OCI-LY1 (cell line): ENCODE results near the gene ACOT8.

Experiments
- H2AFZ ChIP-seq: fragments of 200-600 bp; sonication (generic), shearing (Covaris generic); 2 replicates; pipeline ENCODE4 v1.6.0; 2014; ENCODE audit warnings: antibody characterized with exemption, mild to moderate bottlenecking, low read length
- H3F3A ChIP-seq: fragments of 200-600 bp; sonication (generic), shearing (Covaris generic); 2 replicates; pipeline ENCODE4 v1.6.0; 2014; ENCODE audit warnings: mild to moderate bottlenecking, antibody characterized with exemption, low read length, moderate library complexity; ENCODE audit not compliant: insufficient read depth
- H3K27ac ChIP-seq: fragments of 200-600 bp; sonication (generic); 2 replicates; pipeline ENCODE4 v1.5.1; 2014; ENCODE audit warnings: low read length, mixed run types, mild to moderate bottlenecking, low read depth; ENCODE audit not compliant: poor library complexity, severe bottlenecking
- H3K27me3 ChIP-seq: fragments of 200-600 bp; sonication (generic); 2 replicates; pipeline ENCODE4 v1.6.0; 2014; ENCODE audit warnings: antibody characterized with exemption, mild to moderate bottlenecking, low read length, moderate library complexity; ENCODE audit not compliant: insufficient read depth
- H3K36me3 ChIP-seq: fragments of 200-600 bp; sonication (generic); 2 replicates; pipeline ENCODE4 v1.6.1; 2014; ENCODE audit warnings: mild to moderate bottlenecking, antibody characterized with exemption, low read length, moderate library complexity, mixed read lengths; ENCODE audit not compliant: insufficient read depth
- H3K4me1 ChIP-seq: fragments of 200-600 bp; sonication (generic); 2 replicates; pipeline ENCODE4 v1.5.1; 2014; ENCODE audit warnings: mild to moderate bottlenecking, low read length, moderate library complexity; ENCODE audit not compliant: insufficient read depth, severe bottlenecking
- H3K4me2 ChIP-seq: fragments of 200-600 bp; sonication (generic), shearing (Covaris generic); 2 replicates; pipeline ENCODE4 v1.6.1; 2014; ENCODE audit warnings: low read length
- H3K4me3 ChIP-seq: fragments of 200-600 bp; sonication (generic); 2 replicates; pipeline ENCODE4 v1.5.1; 2014; ENCODE audit warnings: low read length, low read depth, mild to moderate bottlenecking, mixed read lengths; ENCODE audit not compliant: poor library complexity, severe bottlenecking
- H3K79me2 ChIP-seq: fragments of 200-600 bp; shearing (Covaris generic); 2 replicates; pipeline ENCODE4 v1.6.1; 2016; ENCODE audit warnings: mixed run types, low read length, mixed read lengths; ENCODE audit not compliant: insufficient read depth
- H3K9ac ChIP-seq: fragments of 200-600 bp; sonication (generic), shearing (Covaris generic); 2 replicates; pipeline ENCODE4 v1.6.1; 2014; ENCODE audit warnings: mild to moderate bottlenecking, low read length, mixed read lengths
- H3K9me2 ChIP-seq: fragments of 200-600 bp; sonication (generic), shearing (Covaris generic); 2 replicates; pipeline ENCODE4 v1.6.1; 2014; ENCODE audit warnings: low read depth, mild to moderate bottlenecking, low read length, mixed read lengths
- H3K9me3 ChIP-seq: fragments of 200-600 bp; shearing (Covaris generic); 2 replicates; pipeline ENCODE4 v1.6.1; 2014; ENCODE audit warnings: low read length, mixed read lengths
- H4K20me1 ChIP-seq: fragments of 200-600 bp; sonication (generic), shearing (Covaris generic); 2 replicates; pipeline ENCODE4 v1.6.0; 2016; ENCODE audit warnings: mild to moderate bottlenecking, low read length; ENCODE audit not compliant: insufficient read depth
- EZH2 ChIP-seq: fragments of 200-600 bp; sonication (generic), shearing (Covaris generic); IDR thresholded peaks from 2 replicates; pipeline ENCODE4 v1.8.0; 2017; ENCODE audit warnings: borderline replicate concordance, mixed run types, mild to moderate bottlenecking, antibody characterized with exemption, low read length, moderate library complexity, mixed read lengths
- TF ChIP-seq, protein P1 (sequence below): fragments of 200-600 bp; sonication (generic), shearing (Covaris generic); IDR thresholded peaks from 2 replicates; pipeline ENCODE4 v1.5.1; 2017; ENCODE audit warnings: mild to moderate bottlenecking, antibody characterized with exemption, low read length, moderate library complexity, mixed read lengths

ACOT8 gene

DNA sequence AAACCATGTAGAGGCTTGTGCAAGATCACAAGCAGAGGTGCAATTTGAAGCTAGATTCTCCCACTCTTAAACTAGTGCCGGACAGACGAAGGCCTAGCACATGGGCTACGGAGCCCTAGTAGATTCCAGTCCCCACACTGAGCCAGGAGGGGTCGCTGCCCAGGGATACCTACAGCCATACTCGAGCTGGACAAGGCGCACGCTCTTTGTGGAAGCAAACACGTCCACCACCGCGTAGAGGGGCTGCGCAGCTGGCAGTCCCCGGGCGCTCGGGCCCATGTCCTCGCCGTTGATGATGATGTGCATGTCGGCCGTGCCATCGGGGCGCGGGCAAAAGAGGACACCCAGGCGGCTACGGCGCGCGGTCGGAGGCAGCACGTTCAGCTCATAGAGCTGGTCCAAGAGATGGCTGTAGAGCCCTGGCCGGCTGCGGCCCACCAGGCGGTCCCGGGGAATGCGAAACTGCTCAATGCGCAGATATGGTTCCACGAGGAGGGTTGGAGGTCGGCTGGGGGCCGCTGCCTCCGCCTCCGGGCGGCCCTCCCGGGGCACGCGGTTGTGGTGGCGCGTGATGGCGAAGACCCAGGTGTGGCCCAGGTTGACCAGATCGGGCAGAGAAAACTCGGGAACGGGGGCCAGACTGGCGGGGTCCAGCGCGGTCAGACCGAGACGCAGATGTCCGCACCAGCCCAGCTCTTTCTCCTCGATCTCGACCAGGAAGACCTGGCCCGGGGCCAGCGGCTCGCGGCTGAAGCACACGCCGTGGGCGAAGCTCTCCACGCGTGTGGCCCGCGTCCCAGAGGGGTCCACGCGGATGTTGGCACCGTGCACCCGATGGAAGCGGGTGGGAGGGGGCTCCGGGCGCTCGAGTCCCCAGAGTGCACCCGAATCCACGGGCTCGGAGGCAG lies 33.1 kb upstream of the ACOT8 start:
- Histone ChIP-seq H3F3A (no peaks in the 10 kb centered on the region; the same call in 1 of the 2 replicates), H2AFZ (no peak overlapping the region), H3K9me3 (no peaks in the 10 kb centered on the region), H3K27me3 (no peaks in the 10 kb centered on the region), H3K9me2 (no peaks in the 10 kb centered on the region), H3K4me3 (peak overlapping the region; percentile 75), H3K9ac (peak overlapping the region; percentile 70), H3K4me2 (peak overlapping the region; percentile 93), H4K20me1 (no peaks in the 10 kb centered on the region), H3K79me2 (no peaks in the 10 kb centered on the region), H3K27ac (peak overlapping the region; percentile 24), H3K4me1 (peaks cover 30% of the 10 kb centered on the region), H3K36me3 (peaks cover 25% of the 10 kb centered on the region; the same call in 1 of the 2 replicates)
- TF ChIP-seq, protein P1, sequence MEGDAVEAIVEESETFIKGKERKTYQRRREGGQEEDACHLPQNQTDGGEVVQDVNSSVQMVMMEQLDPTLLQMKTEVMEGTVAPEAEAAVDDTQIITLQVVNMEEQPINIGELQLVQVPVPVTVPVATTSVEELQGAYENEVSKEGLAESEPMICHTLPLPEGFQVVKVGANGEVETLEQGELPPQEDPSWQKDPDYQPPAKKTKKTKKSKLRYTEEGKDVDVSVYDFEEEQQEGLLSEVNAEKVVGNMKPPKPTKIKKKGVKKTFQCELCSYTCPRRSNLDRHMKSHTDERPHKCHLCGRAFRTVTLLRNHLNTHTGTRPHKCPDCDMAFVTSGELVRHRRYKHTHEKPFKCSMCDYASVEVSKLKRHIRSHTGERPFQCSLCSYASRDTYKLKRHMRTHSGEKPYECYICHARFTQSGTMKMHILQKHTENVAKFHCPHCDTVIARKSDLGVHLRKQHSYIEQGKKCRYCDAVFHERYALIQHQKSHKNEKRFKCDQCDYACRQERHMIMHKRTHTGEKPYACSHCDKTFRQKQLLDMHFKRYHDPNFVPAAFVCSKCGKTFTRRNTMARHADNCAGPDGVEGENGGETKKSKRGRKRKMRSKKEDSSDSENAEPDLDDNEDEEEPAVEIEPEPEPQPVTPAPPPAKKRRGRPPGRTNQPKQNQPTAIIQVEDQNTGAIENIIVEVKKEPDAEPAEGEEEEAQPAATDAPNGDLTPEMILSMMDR: peak; percentile 64; the same call in 1 of the 2 replicates
- no peak for TF ChIP-seq EZH2

- Histone ChIP-seq H3K4me2 (no peak overlapping the region), H4K20me1 (no peaks in the 10 kb centered on the region), H3F3A (no peaks in the 10 kb centered on the region; the same call in 1 of the 2 replicates), H3K9me3 (no peaks in the 10 kb centered on the region), H2AFZ (no peak overlapping the region), H3K4me1 (peaks cover 30% of the 10 kb centered on the region), H3K27ac (peak overlapping the region; percentile 7), H3K79me2 (no peaks in the 10 kb centered on the region), H3K9me2 (no peaks in the 10 kb centered on the region), H3K9ac (no peak overlapping the region), H3K27me3 (no peaks in the 10 kb centered on the region), H3K36me3 (peaks cover 31% of the 10 kb centered on the region), H3K4me3 (no peak overlapping the region)
- TF ChIP-seq EZH2: no peak
- TF ChIP-seq, protein P1: no peak
These were observed 31.5 kb upstream of the ACOT8 start for GRCh38 chr20:45888681-45889080.

DNA sequence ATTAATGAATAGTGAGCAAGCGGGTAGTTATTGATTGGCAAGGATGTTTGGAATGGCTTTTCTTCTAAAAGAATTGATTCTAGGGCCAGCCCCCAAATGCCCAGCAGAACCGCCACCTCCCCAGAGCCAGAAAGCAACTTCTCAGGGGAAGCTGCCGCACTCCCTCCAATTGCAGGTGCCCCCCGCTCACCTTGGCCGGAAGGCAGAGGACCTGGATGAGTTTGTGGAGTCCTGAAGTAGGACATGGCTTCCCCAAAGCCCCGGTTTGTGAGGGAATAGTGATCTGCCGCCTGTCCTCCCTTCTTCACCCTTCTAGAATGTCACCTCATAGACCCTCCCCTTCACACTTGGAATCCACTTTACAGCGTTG lies 30.1 kb upstream of the ACOT8 start, which contains the start of gene SPATA25:
Gene SPATA25, minus strand, starts transcription at position 277 of the 370 bp plus-strand sequence. Its CDS starts 32 bp downstream, at position 245.
- TF ChIP-seq EZH2: no peak
- TF ChIP-seq, protein P1: no peak
- Histone ChIP-seq H4K20me1 (no peaks in the 10 kb centered on the region), H3K4me1 (peaks cover 23% of the 10 kb centered on the region), H2AFZ (no peak within 1 kb of the TSS), H3K9ac (no peak within 1 kb of the TSS), H3F3A (no peaks in the 10 kb centered on the region; the same call in 1 of the 2 replicates), H3K9me3 (no peaks in the 10 kb centered on the region), H3K79me2 (no peaks in the 10 kb centered on the region), H3K4me2 (no peak within 1 kb of the TSS), H3K27me3 (no peaks in the 10 kb centered on the region), H3K36me3 (peaks cover 43% of the 10 kb centered on the region), H3K9me2 (no peaks in the 10 kb centered on the region), H3K27ac (no peak within 1 kb of the TSS), H3K4me3 (no peak within 1 kb of the TSS)
